Skeletal muscle satellite cell (primary cell): ENCODE measurements around the gene SOX6.

Experiments used
- H3K27me3 ChIP-seq: 2 replicates; pipeline ENCODE4 v1.7.0; 2013; ENCODE audit warnings: low read length; ENCODE audit not compliant: control insufficient read depth, insufficient read depth
- H3K36me3 ChIP-seq: 2 replicates; pipeline ENCODE4 v1.7.0; 2013; ENCODE audit warnings: mild to moderate bottlenecking, control low read depth, low read length; ENCODE audit not compliant: insufficient read depth
- H3K4me1 ChIP-seq: 2 replicates; pipeline ENCODE4 v1.7.0; 2013; ENCODE audit warnings: low read length; ENCODE audit not compliant: control insufficient read depth, insufficient read depth
- H3K4me2 ChIP-seq: 2 replicates; pipeline ENCODE4 v1.7.0; 2013; ENCODE audit warnings: mild to moderate bottlenecking, low read length
- H3K4me3 ChIP-seq: 2 replicates; pipeline ENCODE4 v1.7.0; 2013; ENCODE audit warnings: low read length
- H3K9ac ChIP-seq: 2 replicates; pipeline ENCODE4 v1.7.0; 2013; ENCODE audit warnings: mild to moderate bottlenecking, low read depth, low read length, moderate library complexity
- H3K9me3 ChIP-seq: replicated peaks from 2 replicates; pipeline ENCODE4 v1.7.0; 2013; ENCODE audit warnings: mild to moderate bottlenecking, control low read depth, low read length

The SOX6 gene

DNA sequence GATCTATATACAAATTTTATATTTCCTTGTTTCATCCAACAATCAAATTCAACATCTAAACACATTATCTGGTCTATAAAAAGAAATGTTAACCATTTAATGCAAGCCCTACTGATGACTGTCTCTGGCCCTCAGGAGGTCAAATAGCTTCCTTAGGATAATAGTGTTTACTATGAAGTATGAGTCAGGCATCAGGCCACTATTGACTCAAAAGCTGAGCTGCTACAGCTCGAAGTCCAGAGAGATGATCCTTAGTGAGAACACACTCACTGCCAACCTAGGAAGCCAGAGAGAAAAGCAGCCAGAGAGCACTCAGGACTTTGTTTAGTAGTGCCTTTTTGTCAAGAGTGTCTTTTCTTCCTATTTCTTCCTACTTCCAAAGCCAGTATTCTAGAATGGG lies 171.8 kb downstream of the SOX6 start:
- no peaks in the 10 kb centered on the region for H3K27me3 ChIP-seq
- H3K4me2 ChIP-seq: peak overlapping the region; percentile 14
- no peak overlapping the region for H3K4me3 ChIP-seq
- H3K9ac ChIP-seq: peak overlapping the region; percentile 59
- peaks cover 20% of the 10 kb centered on the region for H3K4me1 ChIP-seq
- H3K36me3 ChIP-seq: no peaks in the 10 kb centered on the region
- no peaks in the 10 kb centered on the region for H3K9me3 ChIP-seq

DNA sequence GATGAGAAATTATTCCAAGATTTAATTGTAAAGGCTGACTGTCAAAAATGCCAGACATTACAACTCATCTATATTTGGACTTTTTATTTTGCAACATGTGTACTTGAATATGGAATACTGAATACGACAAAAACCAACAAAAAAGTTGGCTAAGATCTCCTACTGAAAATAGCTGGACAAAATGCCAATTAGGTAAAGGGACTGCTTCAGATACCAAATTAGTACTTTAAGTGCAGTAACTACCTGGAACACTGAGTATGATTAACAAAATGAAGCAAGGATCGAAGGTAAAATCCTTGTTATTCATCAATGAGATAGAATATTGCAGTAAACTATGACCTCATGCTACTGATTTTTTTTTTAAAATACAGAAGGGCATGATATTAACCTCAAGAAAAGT lies 173.8 kb downstream of the SOX6 start:
- Histone ChIP-seq H3K4me1 (peaks cover 40% of the 10 kb centered on the region), H3K9me3 (no peaks in the 10 kb centered on the region), H3K36me3 (no peaks in the 10 kb centered on the region), H3K9ac (no peak overlapping the region), H3K27me3 (no peaks in the 10 kb centered on the region), H3K4me3 (no peak overlapping the region), H3K4me2 (no peak overlapping the region)

DNA sequence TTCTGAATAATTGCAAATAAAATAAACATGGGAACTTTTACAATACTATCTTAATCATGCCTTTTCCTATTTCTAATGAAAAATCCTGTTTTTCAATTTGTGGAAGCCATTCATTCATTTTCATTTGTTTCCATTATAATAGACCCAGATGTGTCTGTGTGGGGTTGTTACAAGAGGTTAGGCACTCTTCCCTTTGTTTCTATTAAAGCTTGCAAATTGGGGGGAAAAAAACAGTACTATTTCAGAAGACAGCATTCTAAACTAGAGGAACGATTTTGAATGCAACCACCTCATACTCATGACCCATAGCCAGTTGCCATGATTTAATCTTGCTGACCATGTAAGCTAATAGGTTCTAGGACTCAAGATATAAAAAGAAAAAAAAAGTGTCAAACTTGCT lies 175.5 kb downstream of the SOX6 start:
- Histone ChIP-seq H3K4me2 (no peak overlapping the region), H3K4me3 (no peak overlapping the region), H3K4me1 (peaks cover 41% of the 10 kb centered on the region), H3K27me3 (no peaks in the 10 kb centered on the region), H3K36me3 (no peaks in the 10 kb centered on the region), H3K9me3 (no peaks in the 10 kb centered on the region), H3K9ac (no peak overlapping the region)

DNA sequence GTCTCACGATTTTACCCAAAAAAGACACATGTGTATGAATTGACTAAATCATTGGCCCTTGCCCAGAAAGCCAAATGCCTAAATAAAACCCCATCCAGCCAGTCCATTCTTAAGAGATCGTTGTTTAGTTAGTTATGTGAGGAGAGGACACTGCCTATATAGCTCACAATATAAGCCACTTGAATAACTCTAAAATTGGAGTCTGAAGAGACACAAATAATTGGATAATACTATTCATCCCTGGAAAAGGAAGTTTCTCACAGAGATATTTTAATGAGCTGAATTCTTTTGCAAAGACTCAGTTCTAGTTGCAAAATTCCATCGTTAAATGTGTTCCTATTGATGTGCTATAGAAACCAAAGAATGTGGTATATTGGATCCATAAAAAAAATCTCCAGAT lies 176.7 kb downstream of the SOX6 start:
- Histone ChIP-seq H3K4me3 (no peak overlapping the region), H3K36me3 (no peaks in the 10 kb centered on the region), H3K9ac (peak overlapping the region; percentile 49), H3K27me3 (no peaks in the 10 kb centered on the region), H3K4me2 (peak overlapping the region; percentile 37), H3K9me3 (no peaks in the 10 kb centered on the region), H3K4me1 (peaks cover 35% of the 10 kb centered on the region)

DNA sequence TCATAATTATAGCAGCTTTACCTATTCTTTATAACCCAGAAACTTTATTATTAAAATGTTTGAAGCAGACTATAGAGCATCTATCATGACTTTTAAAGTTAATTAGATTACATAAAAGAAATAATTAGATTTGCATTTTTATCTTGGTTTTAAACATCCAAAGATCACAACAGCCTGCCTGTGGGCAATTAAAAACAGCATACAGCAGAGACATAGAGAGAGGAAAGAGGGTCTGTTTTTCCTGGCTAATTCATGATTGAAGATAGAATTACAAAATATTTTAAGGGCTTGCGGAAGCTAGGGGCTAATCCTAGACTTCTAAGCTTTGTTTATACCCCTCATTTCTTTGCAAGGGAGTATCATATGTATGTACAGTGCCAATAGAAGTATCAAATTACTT lies 178.1 kb downstream of the SOX6 start:
- H3K36me3 ChIP-seq: no peaks in the 10 kb centered on the region
- peaks cover 28% of the 10 kb centered on the region for H3K4me1 ChIP-seq
- peak overlapping the region; percentile 10 for H3K9ac ChIP-seq
- H3K27me3 ChIP-seq: no peaks in the 10 kb centered on the region
- H3K4me3 ChIP-seq: no peak overlapping the region
- H3K4me2 ChIP-seq: no peak overlapping the region
- H3K9me3 ChIP-seq: no peaks in the 10 kb centered on the region

DNA sequence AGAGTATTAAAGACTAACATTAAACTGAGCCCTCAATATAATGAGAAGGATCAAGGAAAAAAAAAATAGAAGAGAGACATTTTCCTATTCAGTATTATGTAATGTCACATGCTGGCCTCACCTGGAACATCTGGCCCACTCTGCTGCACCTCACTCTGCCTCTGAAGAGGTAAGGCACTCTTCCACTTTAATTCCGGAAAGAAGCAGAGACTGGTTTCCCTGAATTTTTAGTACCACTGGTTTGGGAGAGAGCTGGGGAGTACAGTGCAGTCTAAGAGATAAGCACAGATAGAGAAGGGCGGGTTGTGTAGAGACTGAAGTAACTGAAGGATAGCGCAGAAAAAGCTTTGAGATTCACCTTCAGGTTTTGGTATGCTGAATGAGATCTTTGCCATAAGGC lies 178.7 kb downstream of the SOX6 start:
- Histone ChIP-seq H3K36me3 (no peaks in the 10 kb centered on the region), H3K4me2 (no peak overlapping the region), H3K9me3 (no peaks in the 10 kb centered on the region), H3K9ac (no peak overlapping the region), H3K27me3 (no peaks in the 10 kb centered on the region), H3K4me1 (peaks cover 28% of the 10 kb centered on the region), H3K4me3 (no peak overlapping the region)

DNA sequence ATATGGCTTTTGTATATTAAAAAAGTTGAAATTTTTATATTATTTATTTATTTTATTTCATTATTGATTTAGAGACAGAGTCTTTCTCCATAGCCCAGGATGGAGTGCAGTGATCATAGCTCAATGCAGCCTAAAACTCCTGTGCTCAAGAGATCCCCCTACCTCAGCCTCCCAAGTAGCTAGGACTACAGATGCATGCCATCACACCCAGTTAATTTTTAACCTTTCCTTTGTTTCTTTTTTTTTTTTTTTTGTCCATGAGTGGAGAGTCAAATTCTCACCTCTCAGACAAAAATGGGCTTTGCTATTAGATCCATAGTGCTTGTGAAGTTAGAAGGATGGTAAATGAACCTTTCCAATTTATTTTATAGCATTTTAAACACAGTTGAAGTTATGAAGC lies 182.5 kb downstream of the SOX6 start:
- Histone ChIP-seq H3K27me3 (no peaks in the 10 kb centered on the region), H3K9ac (no peak overlapping the region), H3K36me3 (no peaks in the 10 kb centered on the region), H3K4me2 (no peak overlapping the region), H3K4me3 (no peak overlapping the region), H3K9me3 (no peaks in the 10 kb centered on the region), H3K4me1 (peaks cover 13% of the 10 kb centered on the region)

DNA sequence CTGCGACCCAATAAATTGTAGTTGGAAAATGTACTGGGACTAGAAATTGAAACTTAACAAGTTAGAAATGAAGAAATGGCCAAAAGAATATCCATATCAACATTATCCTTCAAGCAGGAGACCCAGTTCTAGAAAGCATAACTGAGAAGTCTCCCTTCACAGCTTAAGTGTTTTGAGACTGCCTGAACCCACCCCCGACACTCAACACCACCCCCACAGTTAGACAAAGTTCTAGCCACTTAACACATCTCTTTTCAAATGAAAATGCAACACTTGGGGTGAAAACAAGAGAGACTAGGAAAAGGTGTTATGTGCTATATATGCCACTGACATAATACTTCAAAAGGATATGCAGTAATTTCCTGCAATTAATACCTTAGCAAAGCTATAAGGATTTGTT lies 184.5 kb downstream of the SOX6 start:
- no peak overlapping the region for H3K4me3 ChIP-seq
- H3K9ac ChIP-seq: no peak overlapping the region
- H3K9me3 ChIP-seq: no peaks in the 10 kb centered on the region
- no peaks in the 10 kb centered on the region for H3K27me3 ChIP-seq
- H3K4me1 ChIP-seq: no peaks in the 10 kb centered on the region
- no peak overlapping the region for H3K4me2 ChIP-seq
- no peaks in the 10 kb centered on the region for H3K36me3 ChIP-seq

DNA sequence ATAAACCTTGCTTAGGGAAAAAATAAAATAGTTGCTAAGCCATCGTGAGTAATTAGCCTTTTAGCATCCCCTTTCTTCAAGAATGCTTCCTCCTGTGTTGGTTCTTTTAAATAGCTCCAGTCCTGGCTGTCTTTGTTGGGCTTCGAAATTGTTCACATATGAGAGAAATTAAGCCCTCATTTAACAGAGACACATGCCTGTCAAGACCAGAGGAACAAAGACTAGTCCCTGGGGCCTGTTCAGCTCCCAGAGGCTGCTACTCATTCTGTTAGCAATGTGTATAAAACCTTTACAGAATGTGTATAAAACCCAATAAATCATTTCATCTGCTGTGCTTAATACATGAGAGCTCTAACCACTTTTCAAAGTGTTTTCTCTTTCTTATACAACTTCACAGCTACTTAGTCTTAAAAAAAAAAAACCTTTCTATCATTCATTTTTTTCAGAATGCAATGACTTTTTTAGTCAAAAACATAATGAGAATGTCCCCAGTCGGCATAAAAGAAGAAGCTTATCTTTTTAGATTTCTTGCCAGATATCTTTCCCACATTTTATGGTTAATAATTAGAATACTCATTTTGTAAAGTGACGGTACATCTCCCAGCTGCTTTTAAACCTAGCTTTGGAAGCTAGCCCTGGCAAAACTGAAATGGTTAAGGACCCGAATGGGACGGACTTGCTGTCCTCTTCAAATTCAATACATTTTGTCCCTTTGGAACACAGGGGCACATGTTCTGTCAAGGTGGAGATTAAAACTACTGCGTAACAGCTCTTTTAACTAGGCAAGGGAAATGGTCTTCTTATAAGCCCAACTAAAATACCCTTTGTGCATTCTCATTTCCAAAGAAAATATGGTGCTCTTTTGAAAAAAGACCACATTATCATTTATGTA lies 186.1 kb downstream of the SOX6 start:
- H3K4me3 ChIP-seq: no peak overlapping the region
- no peaks in the 10 kb centered on the region for H3K27me3 ChIP-seq
- no peak overlapping the region for H3K4me2 ChIP-seq
- no peaks in the 10 kb centered on the region for H3K9me3 ChIP-seq
- H3K36me3 ChIP-seq: no peaks in the 10 kb centered on the region
- no peak overlapping the region for H3K9ac ChIP-seq
- H3K4me1 ChIP-seq: no peaks in the 10 kb centered on the region

DNA sequence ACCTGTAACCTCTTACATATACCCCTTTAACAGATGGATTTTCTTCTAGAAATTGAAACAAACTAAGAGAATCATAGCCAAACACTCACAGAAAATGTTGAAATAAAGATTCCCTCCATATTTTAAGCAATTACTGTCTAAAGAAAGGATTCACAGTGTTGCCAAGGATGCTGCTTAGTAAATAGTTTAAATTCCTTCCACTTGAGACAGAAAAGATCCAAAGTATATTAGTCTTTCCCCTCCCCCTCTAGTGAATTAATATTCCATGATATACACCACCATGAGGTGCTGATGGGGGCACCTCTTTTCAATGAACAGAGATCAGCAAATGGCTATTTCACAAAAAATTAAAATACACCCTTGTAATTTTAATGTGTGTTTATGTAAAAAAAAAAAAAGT lies 186.8 kb downstream of the SOX6 start:
- H3K27me3 ChIP-seq: no peaks in the 10 kb centered on the region
- no peaks in the 10 kb centered on the region for H3K36me3 ChIP-seq
- H3K4me1 ChIP-seq: no peaks in the 10 kb centered on the region
- no peak overlapping the region for H3K4me2 ChIP-seq
- H3K9me3 ChIP-seq: no peaks in the 10 kb centered on the region
- no peak overlapping the region for H3K4me3 ChIP-seq
- no peak overlapping the region for H3K9ac ChIP-seq

DNA sequence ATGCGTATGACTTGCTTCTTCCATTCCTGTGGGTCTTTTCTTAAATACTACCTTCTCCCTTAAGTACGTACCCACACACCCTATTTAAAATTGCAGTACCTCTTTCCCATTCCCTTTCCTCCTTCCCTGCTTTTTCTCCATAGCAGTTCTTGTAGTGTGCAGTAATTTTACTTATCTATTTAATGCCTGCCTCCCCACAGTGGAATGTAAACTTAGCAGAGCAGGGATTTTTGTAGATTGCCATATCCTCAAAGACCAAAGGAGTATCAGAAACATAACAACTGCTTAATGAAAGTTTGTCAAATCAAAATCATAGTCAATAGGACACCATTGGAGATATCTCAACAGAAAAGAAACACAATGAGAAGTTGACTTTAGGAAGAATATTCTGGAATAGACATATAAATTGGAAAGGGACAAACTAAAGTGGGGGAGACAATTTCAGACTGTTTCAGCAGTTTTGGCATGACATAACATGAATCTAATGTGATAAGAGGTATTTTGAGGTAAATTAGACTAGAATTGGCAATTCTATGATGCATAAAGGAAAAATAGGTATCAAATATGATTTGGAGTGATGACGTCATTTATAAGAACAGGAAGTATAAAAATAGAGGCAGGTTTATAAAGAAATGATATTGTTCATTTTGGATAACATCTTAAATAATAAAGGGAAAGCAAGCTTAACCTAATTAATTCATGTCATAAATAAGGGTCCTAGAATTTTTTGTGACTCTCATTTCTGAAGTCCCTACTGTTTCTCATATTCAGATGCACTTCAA lies 188.4 kb downstream of the SOX6 start:
- Histone ChIP-seq H3K36me3 (no peaks in the 10 kb centered on the region), H3K4me2 (no peak overlapping the region), H3K27me3 (no peaks in the 10 kb centered on the region), H3K4me1 (no peaks in the 10 kb centered on the region), H3K4me3 (no peak overlapping the region), H3K9me3 (no peaks in the 10 kb centered on the region), H3K9ac (no peak overlapping the region)
